ENCODE measurements around the gene PLXNA4.

Gene PLXNA4

GRCh38 chr7:132218876-132219275, 357.4 kb downstream of the PLXNA4 start:
- H3K36me3 ChIP-seq (ENCODE audit: control insufficient read depth in 2 of 2, insufficient read depth in 1 of 2, low read length in 2 of 2): no peaks in the 10 kb centered on the region
- ChIA-PET POLR2A (no interaction called here), CTCF (no interaction called here)
- H3K27ac ChIP-seq (ENCODE audit: extremely low read depth, low read depth, low read length): no peak overlapping the region
- H3K9me3 ChIP-seq (ENCODE audit: control insufficient read depth, insufficient read depth, low read depth, low read length): no peaks in the 10 kb centered on the region
- H3K4me1 ChIP-seq (ENCODE audit: control insufficient read depth, insufficient read depth, low read length): no peaks in the 10 kb centered on the region
- TF ChIP-seq KLF9 (tag by site-specific recombination; IDR thresholded peaks at IDR 0.05; ENCODE audit: low read depth): no peak
- TF ChIP-seq HIC1 (tag by site-specific recombination; IDR thresholded peaks at IDR 0.05): no peak
- TF ChIP-seq ZNF2 (tag by site-specific recombination; IDR thresholded peaks at IDR 0.05): no peak
- no peak for TF ChIP-seq ZBTB17 (tag by site-specific recombination; IDR thresholded peaks at IDR 0.05)
- no peak for TF ChIP-seq ZNF23 (tag by site-specific recombination; IDR thresholded peaks at IDR 0.05; ENCODE audit: borderline replicate concordance)
- TF ChIP-seq CTCF (tag by site-specific recombination; IDR thresholded peaks at IDR 0.05): no peak
- TF ChIP-seq ZNF501 (tag by site-specific recombination; IDR thresholded peaks at IDR 0.05): no peak
- no peak for TF ChIP-seq ZNF785 (tag by site-specific recombination; IDR thresholded peaks at IDR 0.05)
- no peak for TF ChIP-seq ZNF629 (tag by site-specific recombination; IDR thresholded peaks at IDR 0.05)
- no peak for TF ChIP-seq ZNF354C (tag by site-specific recombination; IDR thresholded peaks at IDR 0.05; ENCODE audit: borderline replicate concordance, low read depth)
- no peak for TF ChIP-seq ZNF518A (tag by site-specific recombination; conservative IDR thresholded peaks at IDR 0.05; ENCODE audit: low read depth)
- no peak for TF ChIP-seq ZFP37 (tag by site-specific recombination; IDR thresholded peaks at IDR 0.05)
- TF ChIP-seq SETDB1 (IDR thresholded peaks at IDR 0.05; ENCODE audit: insufficient read length, low read length): no peak
- TF ChIP-seq MYNN (tag by site-specific recombination; IDR thresholded peaks at IDR 0.05; ENCODE audit: borderline replicate concordance): no peak
- no peak for TF ChIP-seq ZNF174 (tag by site-specific recombination; IDR thresholded peaks at IDR 0.05)
- no peak for TF ChIP-seq ZSCAN5A (tag by site-specific recombination; IDR thresholded peaks at IDR 0.05)
- no peak for TF ChIP-seq BCL6B (tag by site-specific recombination; IDR thresholded peaks at IDR 0.05)
- no peak for TF ChIP-seq ZNF529 (tag by site-specific recombination; IDR thresholded peaks at IDR 0.05; ENCODE audit: insufficient replicate concordance)
- H3K4me3 ChIP-seq (ENCODE audit: low read depth, low read length): no peak overlapping the region

Data from HEK293 (cell line).